Omental fat pad (tissue), 4 donors: ENCODE results near the gene TNIP1. TPM values are rescaled to one million over a fixed set of nuclear protein-coding genes. Genes with fewer than 3 reads are reported as not detected.

Experiments
- ATAC-seq: fragments of 150-250 bp; one replicate; pipeline ENCODE4 v1.9.1; 2016; ENCODE audit warnings: mild to moderate bottlenecking, moderate library complexity; ENCODE audit not compliant: low FRiP score
- DNase-seq: peaks from one replicate; pipeline ENCODE4 v3.0.0-alpha.2; 2019; ENCODE audit warnings: low spot score
- total RNA-seq, 4 donors: library from RNA; depleted of rRNA; stranded (reverse); fragments of >200 nt; gene quantifications; one replicate each; pipeline ENCODE4 v1.1.0, GENCODE V29; 2016
- TF ChIP-seq, protein P1 (sequence below), 3 donors: fragments of 450-650 bp; IDR thresholded peaks; one replicate each; pipeline ENCODE4 v1.5.1; 2016 to 2017; ENCODE audit warnings: antibody characterized with exemption in 3 of 3, mild to moderate bottlenecking in 3 of 3, moderate library complexity in 2 of 3

The TNIP1 gene
- total RNA-seq, 4 donors from 2014 or later, result 96.7 to 189 (median 149) TPM

DNA sequence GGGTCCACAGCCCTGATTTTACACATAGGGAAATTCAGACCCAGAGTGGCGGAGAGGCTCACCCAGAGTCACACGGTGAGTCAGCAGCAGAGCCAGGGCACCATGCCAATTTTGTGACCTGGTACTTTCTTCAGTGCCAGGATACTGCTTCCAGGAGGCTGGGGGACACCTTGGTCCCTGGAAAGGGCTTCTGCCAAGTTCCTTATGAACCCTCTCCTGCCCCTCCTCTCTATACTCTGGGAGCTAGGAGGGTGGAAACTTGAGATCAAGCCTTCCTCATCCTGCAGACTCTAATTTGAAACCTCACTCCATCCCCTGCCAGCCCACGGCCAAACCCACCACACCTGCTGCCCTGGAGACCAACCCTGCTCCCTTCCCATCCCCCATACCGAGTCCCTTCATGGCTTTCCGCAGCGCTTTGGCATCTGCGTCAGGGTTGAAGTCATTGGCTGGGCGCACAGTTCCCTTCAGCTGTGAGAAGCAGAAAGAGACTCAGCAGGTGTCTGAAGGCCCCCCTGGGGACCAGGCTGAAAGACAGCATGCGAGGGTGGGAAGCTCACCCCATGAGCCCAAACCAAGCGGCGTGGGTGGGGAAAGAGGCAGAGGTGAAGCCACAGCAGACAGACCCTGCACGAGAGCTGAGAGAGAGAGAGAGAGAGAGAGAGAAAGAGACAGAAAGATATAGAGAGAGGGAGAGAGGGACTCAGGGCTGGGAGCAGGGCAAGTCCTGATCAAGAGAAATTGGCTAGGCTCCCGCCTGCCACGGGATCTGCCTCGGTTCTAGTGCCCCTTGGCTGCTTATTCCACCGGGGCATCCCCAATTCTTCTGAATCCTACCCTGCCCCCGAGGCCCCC lies 43.3 kb upstream of the TNIP1 start:
- TF ChIP-seq, protein P1, sequence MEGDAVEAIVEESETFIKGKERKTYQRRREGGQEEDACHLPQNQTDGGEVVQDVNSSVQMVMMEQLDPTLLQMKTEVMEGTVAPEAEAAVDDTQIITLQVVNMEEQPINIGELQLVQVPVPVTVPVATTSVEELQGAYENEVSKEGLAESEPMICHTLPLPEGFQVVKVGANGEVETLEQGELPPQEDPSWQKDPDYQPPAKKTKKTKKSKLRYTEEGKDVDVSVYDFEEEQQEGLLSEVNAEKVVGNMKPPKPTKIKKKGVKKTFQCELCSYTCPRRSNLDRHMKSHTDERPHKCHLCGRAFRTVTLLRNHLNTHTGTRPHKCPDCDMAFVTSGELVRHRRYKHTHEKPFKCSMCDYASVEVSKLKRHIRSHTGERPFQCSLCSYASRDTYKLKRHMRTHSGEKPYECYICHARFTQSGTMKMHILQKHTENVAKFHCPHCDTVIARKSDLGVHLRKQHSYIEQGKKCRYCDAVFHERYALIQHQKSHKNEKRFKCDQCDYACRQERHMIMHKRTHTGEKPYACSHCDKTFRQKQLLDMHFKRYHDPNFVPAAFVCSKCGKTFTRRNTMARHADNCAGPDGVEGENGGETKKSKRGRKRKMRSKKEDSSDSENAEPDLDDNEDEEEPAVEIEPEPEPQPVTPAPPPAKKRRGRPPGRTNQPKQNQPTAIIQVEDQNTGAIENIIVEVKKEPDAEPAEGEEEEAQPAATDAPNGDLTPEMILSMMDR (IDR thresholded peaks at IDR 0.05), result no peak
- no peak for DNase-seq

DNA sequence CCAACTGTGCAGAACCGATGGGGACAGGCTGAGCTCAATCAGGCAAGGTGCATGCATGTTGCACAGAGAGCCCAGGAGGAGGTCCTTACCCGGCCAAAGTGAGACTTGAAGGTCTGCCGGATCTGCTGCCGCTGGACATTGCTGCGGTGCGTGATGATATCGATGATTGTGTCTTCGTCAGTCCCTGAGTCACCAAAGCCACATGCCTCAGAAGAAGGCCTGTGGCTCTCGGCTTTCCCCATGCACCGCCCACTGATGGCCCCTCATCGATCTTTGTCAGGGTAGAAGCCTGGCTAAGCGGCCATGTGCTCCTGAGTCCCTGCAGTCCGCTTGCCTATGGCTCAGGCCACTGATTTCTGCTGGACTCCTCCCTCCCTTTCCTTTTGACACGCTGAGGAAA lies 42.0 kb upstream of the TNIP1 start:
- DNase-seq (no peak), ATAC-seq (no peak)

More for the DNA sequence above, 43.3 kb upstream of the TNIP1 start:
- no peak for ATAC-seq

DNA sequence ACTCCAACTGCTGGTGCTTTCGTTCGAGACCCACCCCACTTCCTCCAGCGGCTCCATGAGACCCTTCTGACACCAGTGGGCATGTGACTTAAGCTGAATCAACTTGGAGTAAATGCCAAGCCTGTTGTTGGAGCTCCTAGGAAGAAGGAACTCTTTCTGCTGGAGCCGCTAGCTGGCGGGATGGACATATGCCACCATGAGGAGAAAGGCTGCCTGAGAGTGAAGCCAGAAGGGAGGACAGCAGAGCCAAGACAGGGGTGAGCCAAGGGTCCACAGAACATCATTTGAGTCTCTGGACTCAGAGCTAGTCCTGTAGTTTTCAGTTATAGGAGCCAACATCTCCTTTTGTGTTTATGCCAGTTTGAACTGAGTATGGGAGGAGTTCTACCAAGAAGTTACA lies 40.8 kb upstream of the TNIP1 start:
- DNase-seq (no peak), ATAC-seq (no peak)
- TF ChIP-seq, protein P1 (IDR thresholded peaks at IDR 0.05), result no peak

More for the DNA sequence above, 42.0 kb upstream of the TNIP1 start:
- TF ChIP-seq, protein P1 (IDR thresholded peaks at IDR 0.05), result no peak

DNA sequence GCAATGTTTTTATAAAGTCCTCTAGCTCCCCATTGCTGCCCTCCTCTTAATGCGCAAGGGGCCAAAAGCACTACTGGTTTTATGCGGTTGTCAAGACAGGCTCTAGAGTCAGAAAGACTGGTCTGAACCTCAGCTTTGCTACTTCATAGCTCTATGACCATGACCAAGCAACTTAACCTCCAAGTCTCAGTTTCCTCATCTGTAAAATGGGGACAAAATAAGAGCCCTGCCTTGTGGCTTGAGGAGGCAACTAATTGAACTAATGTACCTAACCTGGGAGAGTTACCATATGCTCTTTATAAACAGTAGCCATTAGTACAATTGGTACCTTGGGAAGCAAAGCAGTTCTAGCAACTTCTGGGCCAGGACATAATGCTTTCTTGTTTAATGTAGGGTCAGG lies 40.3 kb upstream of the TNIP1 start:
- ATAC-seq (no peak), DNase-seq (no peak)
- TF ChIP-seq, protein P1 (IDR thresholded peaks at IDR 0.05), result no peak

DNA sequence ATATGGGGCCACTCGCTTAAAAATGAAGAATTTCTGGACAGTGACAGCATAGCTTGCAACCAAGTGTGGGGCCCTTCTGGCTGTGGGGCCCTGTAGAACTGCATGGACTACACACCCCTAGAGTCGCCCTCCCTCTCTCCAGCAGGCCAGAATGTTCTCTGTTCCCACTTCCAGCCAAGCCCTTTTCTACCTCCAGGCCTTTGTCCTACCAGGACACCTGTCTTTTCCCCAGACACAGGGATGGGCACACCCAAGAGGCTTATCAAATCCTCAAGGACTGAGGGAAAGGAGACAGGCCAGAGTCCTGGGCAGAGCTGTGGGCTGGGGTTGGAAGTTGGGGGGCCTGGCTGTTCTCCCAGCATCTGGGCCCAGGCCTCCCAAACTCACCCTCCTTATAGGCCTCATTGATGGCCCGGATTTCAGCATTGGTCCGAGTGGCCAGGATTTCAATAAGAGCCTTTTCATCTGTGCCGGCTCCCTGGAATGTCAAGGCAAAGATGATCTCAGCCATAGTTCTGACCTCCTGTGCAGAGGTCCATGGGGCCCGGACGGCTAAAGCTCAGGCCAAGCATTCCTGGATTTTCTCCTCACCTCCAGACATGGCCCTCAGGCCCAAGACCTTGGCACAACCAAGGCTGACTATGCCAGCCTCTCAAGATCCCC lies 38.2 kb upstream of the TNIP1 start:
- DNase-seq (no peak), ATAC-seq (no peak)
- TF ChIP-seq, protein P1 (IDR thresholded peaks at IDR 0.05), result no peak

DNA sequence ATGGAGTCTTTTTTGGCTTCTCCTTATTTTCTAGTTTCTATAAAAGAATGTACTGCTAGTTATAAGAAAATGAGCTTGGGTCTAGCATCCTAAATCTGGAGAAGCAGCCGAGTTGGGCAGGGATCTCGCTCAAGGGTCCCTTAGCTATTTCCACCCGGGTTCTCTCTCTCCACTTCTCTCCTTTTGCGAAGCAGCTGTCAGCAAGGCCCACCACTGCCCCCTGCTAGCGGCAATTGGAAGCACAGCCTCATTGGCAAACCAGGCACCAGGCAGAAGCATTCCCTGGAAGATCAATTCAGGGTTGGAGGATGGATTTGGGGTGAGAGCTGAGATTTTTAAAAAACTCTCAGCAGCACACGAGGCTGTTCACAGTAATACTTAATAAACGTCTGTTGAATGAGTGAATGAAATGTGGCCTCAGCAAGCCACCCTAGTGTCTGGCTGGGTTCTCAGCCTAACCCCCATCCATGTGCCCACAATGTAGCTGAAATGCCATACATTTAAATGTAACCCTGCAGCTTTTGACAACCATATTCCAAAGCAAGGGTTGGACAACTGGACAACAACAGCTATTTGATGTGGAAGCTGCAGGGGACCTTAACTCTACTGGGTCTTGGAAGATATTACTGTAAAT lies 34.6 kb upstream of the TNIP1 start:
- no peak for ATAC-seq
- DNase-seq, result peak; percentile 69
- TF ChIP-seq, protein P1 (IDR thresholded peaks at IDR 0.05), result peak in 1 of 3 donors; percentile 90
